Measurements from ENCODE around the gene AMDHD2. TPM values are rescaled to one million over a fixed set of nuclear protein-coding genes. Genes with fewer than 3 reads are reported as not detected.
A peak's percentile ranks its signal among the peaks of the same experiment; 100 is the strongest.
"Not testable (repeated sequence)": the region's sequence is repeated elsewhere in the genome, so short reads cannot be mapped to it uniquely, and the experiment has no call there.

AMDHD2 gene
- total RNA-seq, 1 donor from 2014 or later, result 59.2 TPM

DNA sequence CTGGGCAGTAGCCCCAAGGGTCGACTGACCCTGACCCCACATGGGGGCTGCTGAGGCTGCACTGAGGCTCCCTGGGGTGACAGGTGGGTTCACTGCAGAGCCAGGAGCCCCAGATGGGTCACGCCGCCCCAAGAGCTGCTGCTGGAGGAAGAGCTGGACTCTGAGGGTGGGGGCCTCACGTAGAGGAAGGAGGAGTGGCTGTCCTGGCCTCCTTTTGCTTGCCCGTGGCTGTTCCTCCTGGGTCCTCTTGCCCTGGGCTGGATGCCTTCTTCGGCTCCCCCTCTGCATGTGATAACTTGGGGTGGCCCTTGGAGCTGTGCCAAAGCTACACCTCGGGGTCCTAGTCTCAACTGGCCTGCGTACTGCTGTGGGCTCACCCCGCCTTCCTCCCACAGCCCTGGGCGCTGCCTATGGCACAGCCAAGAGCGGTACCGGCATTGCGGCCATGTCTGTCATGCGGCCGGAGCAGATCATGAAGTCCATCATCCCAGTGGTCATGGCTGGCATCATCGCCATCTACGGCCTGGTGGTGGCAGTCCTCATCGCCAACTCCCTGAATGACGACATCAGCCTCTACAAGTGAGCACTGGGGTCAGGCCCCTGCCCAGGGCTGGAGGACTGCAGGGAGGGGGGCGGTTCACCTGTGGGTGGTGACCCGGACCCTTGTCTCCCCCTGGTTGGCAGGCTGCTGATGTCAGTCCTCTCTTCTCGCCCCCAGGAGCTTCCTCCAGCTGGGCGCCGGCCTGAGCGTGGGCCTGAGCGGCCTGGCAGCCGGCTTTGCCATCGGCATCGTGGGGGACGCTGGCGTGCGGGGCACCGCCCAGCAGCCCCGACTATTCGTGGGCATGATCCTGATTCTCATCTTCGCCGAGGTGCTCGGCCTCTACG, 1.1 kb upstream of the AMDHD2 start:
- no peak for DNase-seq

DNA sequence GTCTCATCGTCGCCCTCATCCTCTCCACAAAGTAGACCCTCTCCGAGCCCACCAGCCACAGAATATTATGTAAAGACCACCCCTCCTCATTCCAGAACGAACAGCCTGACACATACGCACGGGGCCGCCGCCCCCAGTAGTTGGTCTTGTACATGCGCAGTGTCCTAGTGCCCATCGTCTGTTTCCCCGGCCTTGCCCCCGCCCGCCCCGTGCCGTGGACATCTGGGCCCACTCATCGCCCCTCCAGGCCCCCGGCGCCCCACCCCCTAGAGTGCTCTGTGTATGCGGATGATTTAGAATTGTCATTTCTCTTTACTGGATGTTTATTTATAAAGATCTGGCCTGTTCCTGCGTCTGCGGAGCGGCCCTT, 475 bp upstream of the AMDHD2 start:
- DNase-seq, result no peak

DNA sequence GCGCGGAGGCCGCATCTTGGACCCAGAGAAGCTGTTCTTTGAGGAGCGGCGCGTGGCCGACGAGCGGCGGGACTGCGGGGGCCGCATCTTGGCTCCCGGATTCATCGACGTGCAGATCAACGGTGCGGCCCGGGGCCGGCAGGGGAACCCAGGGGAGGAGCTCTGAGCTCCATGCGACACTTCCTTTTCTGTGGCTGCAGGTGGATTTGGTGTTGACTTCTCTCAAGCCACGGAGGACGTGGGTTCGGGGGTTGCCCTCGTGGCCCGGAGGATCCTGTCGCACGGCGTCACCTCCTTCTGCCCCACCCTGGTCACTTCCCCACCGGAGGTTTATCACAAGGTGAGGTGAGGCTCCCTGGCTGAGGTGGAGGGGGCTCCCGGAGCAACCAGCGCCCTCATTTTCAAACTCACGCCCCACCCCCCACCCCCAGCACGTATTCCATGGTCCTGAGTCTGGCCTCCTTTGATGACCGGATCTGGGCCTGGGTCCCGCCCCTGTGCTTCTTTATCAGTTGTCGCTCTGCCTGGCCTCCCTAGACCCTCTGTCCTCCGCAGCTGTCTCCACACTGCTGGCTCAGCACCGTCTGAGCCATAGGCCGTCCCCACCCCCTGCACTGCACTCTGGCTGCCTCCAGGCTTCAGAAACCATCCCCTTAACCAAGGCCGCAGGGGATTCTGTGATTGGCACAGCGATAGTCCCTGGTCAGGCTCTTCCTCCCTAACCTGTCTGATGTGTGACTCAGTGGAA, 787 bp downstream of the AMDHD2 start:
- DNase-seq, result peak; percentile 43

DNA sequence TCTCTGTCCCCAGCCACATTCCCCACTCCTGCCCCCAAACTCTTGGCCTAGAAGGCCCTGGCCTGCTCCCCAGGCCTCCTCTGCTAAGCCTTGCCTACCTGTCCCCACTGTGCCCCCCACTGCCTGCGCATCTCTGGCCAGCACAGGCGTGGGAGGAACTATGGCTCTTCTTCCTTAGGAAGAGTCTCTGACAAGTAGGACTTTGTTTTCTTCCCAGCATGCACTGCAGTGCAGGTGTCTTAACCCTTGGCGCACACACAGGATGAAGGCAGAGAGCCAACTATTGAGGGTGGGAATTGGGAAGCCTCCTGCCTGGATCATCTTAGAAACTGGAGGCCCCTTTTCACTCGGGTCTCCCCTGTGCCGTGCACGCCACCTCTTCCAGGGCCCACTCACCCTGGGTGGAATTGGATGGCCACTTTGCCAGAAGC, 3.6 kb downstream of the AMDHD2 start:
- no peak for DNase-seq

DNA sequence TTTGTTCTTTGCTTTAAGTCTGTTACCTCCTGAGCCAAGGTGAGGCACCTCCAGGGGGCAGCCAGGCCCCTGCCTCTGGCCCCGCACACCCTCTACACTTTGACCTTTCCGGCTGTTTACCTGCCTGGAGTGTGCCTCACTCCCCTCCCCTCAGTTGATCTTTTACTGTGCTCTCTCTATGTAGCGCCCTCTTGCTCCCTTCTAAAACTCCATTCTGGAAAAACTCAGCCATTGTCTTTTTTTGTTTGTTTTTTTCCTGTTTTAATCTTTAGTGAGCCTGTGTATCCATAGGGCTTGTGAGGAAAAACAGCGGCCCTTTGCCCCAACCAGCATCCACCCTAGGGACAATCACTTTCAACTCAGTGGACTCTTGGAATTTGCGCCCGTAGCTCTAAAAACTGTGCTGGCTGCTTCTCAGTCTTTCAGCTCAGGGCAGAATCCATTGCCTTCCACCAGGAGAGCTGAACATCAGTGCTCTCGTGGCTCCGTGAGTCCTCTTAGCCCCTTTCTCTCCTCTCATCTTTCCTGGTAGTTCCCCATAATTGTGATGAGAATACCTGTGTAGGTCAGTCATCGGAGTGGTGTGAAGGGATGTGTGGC, 4.3 kb downstream of the AMDHD2 start:
- no peak for DNase-seq

DNA sequence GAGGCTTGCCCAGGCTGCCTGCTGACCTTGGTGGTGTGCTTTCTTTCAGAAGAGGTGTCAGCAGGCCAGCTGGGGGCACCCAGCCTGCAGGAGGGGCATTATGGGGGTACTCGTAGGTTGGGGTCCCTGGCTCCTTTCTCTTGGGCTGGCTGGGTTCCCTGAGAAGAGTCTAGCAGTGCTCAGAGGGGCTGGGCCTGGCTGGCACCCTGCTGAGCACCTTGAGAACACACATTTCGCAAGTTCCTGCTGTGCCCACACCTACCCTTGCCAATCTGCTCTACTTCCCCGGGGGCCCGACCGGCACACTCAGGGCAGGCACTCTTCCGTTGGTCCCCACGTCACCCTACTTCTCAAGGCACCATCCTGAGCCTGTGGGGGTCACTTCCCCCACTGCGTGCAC, 6.0 kb downstream of the AMDHD2 start:
- DNase-seq, result no peak

DNA sequence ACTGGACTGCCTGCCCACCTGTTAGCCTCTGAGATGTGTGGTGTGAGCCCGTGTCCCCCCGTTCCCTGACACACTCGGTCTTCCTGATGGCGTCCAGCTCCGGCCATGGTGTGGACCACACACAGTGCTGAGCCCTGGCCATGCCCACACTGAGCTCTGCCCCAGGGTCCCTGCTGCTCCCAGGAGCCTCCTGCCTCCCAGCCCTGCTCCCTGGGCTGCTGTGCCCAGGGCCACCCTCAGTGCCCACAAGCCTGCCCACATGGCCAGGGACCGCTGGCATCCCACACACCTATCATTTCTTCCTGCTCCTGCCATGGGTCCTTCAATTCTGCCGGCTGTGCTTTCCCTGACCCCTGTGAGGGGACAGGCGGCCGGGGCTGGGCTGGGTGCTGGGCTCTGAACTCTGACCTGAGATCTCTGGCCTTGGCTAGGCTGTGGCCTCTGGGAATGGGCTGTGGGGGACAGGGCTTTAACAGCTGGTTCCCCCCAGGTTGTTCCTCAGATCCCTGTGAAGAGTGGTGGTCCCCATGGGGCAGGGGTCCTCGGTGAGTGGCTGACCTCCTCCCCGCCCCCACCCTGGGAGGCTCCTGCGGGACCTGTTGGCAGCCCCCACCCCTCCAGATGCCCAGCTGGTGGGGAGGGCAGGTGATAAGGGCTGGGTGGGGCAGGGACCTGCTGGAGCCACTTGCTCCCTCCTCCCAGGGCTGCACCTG, 7.1 kb downstream of the AMDHD2 start:
- no peak for DNase-seq

DNA sequence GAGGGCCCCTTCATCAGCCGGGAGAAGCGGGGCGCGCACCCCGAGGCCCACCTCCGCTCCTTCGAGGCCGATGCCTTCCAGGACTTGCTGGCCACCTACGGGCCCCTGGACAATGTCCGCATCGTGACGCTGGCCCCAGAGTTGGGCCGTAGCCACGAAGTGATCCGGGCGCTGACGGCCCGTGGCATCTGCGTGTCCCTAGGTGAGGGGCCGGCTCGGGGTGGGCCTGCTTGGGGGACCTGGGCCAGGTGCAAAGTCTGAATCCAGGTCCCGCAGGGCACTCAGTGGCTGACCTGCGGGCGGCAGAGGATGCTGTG, 7.6 kb downstream of the AMDHD2 start:
- DNase-seq, result no peak

DNA sequence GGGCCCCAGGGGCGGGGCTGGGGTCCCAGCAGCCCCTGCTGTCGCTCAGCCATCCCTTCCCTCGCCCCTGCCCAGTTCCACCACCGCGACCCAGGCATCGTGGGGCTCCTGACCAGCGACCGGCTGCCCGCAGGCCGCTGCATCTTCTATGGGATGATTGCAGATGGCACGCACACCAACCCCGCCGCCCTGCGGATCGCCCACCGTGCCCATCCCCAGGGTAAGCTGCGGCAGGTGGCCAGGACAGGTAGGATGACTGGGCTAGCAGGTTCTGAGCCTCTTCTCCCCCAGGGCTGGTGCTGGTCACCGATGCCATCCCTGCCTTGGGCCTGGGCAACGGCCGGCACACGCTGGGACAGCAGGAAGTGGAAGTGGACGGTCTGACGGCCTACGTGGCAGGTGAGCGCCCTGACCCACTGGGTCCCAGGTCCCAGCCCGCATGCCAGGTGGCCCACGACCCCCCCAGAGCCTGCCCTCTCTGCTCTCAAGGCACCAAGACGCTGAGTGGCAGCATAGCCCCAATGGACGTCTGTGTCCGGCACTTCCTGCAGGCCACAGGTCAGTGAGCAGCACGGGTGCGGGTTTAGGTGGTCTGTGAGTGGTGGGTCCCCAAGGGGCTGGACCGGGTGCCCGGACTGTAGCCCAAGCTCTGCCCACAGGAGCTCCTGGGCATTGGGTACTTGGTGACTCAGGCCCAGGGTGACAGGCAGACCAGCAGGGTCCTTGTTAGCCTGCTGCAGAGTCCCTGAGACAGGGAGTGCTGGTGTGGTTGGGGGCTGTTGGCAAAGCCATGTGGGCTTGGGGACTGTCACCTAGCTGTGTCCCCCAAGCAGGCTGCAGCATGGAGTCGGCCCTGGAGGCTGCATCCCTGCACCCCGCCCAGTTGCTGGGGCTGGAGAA, 8.2 kb downstream of the AMDHD2 start:
- DNase-seq, result no peak

DNA sequence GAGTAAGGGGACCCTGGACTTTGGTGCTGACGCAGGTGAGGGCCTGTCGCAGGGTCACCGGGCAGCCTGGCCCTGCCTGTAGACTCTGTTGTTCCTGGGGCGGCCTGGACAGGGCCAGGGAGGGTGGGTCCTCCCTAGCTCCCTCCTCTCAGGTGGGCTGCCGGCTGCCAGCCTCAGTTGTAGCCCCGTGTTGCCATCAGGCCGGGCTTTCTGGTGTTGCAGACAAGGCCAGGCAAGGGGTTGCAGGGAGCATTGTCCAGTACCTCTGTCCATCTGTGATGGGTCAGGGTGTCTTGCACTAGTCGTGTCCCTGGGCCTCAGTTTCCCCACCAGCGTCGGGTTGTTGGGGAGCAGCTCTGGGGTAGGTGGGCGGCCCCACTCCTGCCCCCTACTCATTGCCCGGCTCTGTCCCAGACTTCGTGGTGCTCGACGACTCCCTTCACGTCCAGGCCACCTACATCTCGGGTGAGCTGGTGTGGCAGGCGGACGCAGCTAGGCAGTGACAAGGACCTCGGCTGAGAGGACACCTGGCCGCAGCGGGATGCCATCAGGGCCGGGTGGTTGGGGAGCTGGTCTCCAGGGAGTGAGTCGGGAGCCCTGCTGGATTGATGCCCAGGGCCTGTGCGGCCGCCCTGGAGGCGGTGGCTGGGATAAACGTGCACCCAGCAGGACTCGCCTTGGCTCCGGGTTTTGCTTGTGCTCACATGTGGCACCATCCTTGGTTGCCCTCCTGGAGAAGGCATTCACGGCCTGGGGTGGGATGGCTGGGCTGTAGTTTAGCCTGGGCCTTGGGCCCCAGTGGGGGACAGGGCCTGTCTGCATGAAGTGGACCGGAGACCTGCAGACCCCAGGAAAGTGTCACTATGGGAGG, 9.1 kb downstream of the AMDHD2 start:
- DNase-seq, result no peak

DNA sequence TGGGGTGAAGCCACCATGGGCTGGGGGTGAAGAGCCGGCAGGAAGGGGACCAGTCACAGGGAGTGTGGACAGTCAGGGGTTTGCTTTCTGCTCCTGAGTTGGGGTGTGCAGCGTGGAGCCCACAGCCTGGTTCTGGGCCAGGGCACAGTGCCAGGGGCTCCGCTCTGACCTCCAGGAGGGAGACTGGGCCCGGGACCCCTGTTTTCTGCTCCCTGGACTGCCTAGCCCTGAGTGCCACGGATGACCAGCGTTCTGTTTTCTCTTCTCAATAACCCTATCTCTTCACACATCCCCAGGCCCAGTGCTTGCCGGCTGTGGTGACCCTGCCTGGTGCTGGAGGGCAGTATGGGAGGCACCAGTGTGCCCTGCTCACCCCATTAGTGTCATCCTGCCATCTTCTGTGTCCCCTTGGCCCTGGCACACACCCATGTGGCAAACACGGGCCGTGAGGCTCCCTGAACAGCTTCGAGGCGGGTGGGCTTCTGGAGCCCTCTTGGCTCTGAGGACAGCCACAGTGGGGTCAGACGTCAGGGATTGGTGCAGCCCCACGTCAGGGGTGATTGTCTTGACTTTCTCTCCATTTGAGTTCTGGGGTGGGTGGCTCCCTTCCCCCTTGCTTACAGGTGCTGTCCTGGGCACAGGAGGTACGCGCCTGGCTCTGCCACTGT, 9.9 kb downstream of the AMDHD2 start:
- DNase-seq, result no peak

DNA sequence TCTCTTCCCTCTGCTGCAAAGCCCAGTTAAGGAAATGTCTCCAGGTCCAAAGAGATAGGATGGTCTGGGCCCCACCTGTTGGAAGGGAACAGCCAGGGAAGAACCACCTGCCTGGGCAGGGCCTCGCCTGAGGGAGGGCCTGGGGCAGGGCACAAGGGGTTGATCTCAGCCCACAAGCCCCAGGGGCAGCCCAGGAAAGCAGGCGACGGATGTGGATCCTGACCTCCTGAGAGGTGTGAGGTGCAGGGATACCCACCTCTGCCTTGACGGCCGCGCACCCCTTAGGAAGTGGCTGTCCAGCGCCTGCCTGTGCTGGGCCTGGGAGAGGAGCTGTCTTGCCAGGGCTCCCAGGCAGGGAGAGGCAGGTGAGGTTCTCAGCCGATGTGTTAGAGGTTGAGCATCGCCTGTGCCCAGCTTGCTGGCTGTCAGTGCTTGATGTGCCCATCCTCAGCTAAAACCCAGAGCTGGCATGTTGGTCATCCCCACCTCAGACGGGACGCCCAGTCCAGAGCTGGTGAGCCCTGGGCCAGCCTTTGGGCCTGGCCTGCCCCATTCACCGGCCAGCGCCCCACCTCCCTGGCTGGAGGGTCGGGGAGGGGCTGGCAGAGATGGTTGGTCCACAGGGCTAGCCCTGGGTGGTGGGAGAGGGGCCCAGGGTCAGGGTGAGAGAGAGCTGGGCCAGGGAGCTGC, 10.6 kb downstream of the AMDHD2 start:
- no peak for DNase-seq

DNA sequence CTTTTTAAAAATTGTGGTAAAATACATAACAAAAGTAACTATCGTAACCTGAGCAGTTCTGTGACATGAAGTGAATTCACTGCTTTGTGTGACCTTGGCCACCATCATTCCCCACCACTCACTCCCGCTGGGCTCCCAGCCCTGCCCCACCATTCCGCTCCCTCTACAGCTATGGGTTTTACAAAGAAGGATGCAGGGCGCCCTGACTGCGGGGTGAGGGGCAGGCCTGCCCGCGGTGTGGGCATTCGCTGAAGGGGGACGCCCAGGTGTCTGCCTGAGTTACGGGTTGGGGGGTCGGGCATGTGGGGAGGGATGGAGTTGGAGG, 11.2 kb downstream of the AMDHD2 start, which contains the start of gene CEMP1:
CEMP1 (minus strand) TSS at position 38 of the 325 bp plus-strand sequence. CDS start 335 bp downstream, outside the sequence.
- no peak for DNase-seq

DNA sequence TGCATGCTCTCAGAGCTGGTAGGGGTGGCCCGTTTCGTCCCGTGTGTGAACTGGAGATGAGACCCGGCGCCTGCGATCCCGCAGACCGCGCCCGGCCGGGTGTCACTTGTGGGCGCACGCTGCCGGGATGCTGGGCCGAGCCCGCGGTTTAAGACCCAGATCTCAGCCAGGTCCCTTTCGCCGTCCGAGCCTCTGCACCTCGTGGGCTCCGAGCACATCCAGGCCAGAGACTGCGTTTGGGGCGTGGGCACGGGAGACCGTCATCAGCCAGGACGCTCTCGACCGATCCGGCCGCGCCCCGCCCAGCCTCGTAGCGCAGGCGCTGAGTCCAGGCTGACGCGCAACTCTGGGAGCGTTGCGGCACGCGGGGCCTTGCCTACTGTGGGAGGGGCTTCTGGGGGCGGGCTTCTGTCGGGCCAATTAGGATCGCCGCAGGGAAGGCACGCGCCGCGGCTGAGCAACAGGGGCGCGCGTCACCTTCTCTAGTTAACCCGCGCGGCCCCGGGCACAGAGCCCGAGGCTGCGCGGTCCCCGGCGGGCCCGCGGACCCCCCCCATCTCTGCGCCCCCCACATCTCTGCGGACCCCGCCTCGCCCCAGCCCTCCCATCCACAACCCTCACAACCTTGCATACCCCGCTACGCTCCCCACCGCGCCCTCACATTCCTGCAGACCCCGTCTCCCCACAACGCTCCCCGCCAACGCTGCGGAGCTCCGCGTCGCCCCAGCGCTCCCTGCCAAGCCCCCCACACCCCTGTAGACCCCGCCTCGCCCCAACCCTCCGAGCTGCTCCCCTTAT, 11.7 kb downstream of the AMDHD2 start:
- peak; percentile 98 for DNase-seq

DNA sequence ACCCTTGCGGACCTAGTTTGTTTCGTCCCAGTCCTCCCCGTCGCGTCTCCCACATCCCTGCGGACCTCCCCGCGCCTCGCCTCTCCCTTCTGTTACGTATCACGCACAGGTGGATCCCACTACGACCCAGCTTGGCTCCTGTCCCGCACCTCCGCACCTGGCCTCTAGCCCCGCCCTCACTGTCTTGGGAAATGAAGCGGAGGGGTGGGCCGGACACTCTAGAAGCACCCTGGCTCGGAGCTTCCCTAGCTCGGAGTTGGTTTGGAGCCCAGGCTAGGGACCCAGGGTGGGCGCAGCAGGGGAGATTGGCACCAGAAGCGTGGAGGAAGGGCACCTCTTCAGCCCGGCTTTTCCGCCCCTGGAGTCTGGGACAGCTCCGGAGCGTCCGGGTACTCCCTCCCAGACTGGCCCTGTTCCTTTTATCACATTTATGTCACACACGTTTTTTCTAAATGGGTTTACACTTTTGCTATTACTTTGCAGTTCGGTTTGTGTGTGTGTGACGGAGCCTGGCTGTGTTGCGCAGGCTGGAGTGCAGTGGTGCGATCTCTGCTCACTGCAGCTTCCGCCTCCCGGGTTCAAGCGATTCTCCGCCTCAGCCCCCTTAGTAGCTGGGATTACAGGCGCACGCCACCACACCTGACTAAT, 12.4 kb downstream of the AMDHD2 start:
- peak; percentile 52 for DNase-seq

DNA sequence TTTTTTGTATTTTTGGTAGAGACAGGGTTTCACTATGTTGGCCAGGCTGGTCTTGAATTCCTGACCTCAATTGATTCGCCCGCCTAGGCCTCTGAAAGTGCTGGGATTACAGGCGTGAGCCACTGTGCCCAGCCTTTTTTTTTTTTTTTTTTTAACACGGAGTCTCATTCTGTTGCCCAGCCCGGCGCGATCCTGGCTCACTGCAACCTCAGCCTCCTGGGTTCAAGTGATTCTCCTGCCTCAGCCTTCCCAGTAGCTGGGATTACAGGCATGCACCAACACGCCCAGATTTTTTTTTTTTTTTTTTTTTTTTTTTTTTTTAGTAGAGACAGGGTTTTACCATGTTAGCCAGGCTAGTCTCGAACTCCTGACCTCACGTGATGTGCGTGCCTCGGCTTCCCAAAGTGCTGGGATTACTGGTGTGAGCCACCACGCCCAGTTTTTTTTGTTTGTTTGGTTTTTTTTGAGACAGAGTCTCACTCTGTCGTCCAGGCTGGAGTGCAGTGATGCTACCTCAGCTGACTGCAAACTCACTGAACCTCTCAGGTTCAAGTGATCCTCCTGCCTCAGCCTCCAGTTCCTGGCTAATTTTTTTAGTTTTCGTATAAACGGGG, 13.1 kb downstream of the AMDHD2 start:
- not testable (repeated sequence) for DNase-seq

DNA sequence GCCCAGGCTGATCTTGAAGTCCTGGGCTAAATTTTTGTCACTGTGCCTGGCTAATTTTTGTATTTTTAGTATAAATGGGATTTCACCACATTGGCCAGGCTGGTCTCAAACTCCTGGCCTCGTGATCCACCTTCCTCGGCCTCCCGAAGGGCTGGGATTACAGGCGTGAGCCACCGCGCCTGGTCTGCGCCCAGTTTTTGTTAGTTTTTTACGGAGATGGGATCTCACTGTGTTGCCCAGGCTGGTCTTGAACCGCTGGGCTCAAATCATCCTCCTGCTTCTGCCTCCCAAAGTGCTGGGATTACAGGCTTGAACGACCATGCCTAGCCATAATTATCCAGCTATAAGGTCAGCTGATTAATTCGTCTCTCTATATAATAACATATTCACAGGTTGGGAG, 13.7 kb downstream of the AMDHD2 start:
- DNase-seq, result no peak

DNA sequence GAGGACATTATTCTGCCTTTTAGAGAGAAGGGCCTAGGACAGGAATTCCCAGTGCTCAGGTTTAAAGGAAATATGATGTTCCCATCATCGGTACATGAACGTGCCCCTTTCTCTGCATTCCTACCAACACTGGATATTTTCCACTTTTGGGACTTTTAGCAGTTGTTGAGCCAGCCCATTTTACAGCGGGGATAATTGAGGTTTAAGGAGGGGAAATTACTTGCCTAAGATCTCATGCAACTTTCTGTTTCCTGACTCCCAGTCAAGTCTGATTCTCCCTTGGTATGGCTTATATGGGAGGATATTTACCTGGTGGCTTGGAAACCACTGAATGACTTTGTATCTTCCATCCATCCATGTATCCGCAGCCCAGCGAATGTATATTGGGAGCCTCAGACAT, 14.2 kb downstream of the AMDHD2 start:
- not testable (repeated sequence) for DNase-seq
